Uterus (tissue), 2 donors: ENCODE results near the gene ZNF236.

ENCODE experiments used
- POLR2A ChIP-seq, 2 donors: fragments of 450-650 bp; IDR thresholded peaks; one replicate each; pipeline ENCODE4 v1.6.1; 2016; ENCODE audit warnings: antibody characterized with exemption in 2 of 2, mild to moderate bottlenecking in 1 of 2, moderate library complexity in 1 of 2
- TF ChIP-seq, protein P1 (sequence below), 4 experiments: fragments of 200-600 bp in 2 of 4; fragments of 450-650 bp in 2 of 4; sonication (generic) in 2 of 4; IDR thresholded peaks; one replicate each; pipeline ENCODE4 v1.5.1; 2016 to 2019; ENCODE audit warnings: antibody characterized with exemption in 4 of 4, mild to moderate bottlenecking in 2 of 4, moderate library complexity in 1 of 4

DNA sequence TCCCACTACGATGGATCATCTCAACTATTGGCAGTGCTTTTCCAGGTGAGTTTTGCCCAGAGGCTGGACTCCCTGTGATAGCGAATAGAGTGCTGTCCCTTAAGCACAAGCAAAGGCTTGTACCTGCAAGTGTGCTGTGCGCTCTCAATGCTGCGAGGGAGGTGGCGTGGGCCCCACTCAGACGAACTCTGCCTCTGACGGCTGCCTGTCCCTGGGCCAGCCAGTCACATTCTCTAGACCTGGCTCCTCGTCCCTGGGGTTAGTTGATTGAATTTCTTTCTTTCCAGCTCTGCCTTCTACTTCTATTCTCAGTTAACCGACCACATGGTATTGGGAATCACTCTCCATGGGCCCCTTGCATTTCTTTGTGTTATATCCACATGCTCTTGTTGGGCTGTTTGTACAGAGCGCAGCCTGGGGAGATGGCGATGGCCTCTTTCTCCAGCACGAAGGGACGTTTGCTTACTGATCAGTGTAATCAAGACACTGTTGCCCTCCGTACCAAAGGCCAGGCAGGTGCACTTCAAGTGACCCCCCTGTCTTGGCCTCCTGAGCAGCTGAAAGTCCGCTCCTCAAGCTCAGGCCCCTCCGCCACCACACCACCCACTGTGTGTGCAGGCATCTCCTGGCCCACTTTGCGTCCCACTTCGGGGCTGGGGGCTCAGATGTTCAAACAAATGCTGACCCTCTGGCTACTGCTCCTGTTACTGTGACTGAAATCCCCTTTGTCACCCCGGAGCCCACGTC is 151.3 kb downstream of the ZNF236 start:
- TF ChIP-seq, protein P1, sequence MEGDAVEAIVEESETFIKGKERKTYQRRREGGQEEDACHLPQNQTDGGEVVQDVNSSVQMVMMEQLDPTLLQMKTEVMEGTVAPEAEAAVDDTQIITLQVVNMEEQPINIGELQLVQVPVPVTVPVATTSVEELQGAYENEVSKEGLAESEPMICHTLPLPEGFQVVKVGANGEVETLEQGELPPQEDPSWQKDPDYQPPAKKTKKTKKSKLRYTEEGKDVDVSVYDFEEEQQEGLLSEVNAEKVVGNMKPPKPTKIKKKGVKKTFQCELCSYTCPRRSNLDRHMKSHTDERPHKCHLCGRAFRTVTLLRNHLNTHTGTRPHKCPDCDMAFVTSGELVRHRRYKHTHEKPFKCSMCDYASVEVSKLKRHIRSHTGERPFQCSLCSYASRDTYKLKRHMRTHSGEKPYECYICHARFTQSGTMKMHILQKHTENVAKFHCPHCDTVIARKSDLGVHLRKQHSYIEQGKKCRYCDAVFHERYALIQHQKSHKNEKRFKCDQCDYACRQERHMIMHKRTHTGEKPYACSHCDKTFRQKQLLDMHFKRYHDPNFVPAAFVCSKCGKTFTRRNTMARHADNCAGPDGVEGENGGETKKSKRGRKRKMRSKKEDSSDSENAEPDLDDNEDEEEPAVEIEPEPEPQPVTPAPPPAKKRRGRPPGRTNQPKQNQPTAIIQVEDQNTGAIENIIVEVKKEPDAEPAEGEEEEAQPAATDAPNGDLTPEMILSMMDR (IDR thresholded peaks at IDR 0.05): no peak
- TF ChIP-seq POLR2A (IDR thresholded peaks at IDR 0.05): no peak
